PC-3 (cell line): ENCODE results near the gene THTPA. TPM values are rescaled to one million over a fixed set of nuclear protein-coding genes. Genes with fewer than 3 reads are reported as not detected.

Source experiments
- ATAC-seq: fragments of 200-7000 bp; cut with Tn5 transposase; 2 replicates; pipeline ENCODE4 v1.9.1; 2020; ENCODE audit warnings: mild to moderate bottlenecking, moderate library complexity
- BruUV-seq: library from RNA; stranded (reverse); fragments of 400-500 nt; replicated peaks from 2 replicates; lab custom pipeline; 2021; lab: Mats Ljungman, UMichigan
- CTCF ChIA-PET: fragments of 300-600 bp; sonication (Branson Sonifier 250); formaldehyde crosslinking; loops from one replicate; lab custom pipeline; 2022; ENCODE audit warnings: antibody characterized with exemption; lab: Charles Lee
- POLR2A ChIA-PET: fragments of 300-600 bp; sonication (Branson Sonifier 250); formaldehyde crosslinking; loops from one replicate; lab custom pipeline; 2022; ENCODE audit warnings: antibody characterized with exemption; ENCODE audit not compliant: unreplicated experiment; lab: Charles Lee
- DNase-seq: peaks from one replicate; pipeline ENCODE4 v3.0.0-alpha.2; 2015
- H2AFZ ChIP-seq: fragments of 300-600 bp; sonication (generic); 2 replicates; pipeline ENCODE4 v1.6.0; 2016; ENCODE audit warnings: antibody characterized with exemption, low read length
- H3F3A ChIP-seq: fragments of 300-600 bp; sonication (generic); one replicate; pipeline ENCODE4 v1.6.0; 2017; ENCODE audit warnings: antibody characterized with exemption, low read length, control low read depth, mild to moderate bottlenecking; ENCODE audit not compliant: unreplicated experiment
- H3K27ac ChIP-seq: fragments of 300-600 bp; sonication (generic); 2 replicates; pipeline ENCODE4 v1.5.1; 2016; ENCODE audit warnings: mild to moderate bottlenecking, low read length
- H3K27me3 ChIP-seq: fragments of 300-600 bp; sonication (generic); 2 replicates; pipeline ENCODE4 v1.6.1; 2016; ENCODE audit warnings: low read length, mixed read lengths
- H3K36me3 ChIP-seq: fragments of 300-600 bp; sonication (generic); 2 replicates; pipeline ENCODE4 v1.6.1; 2016; ENCODE audit warnings: low read depth, mixed run types, low read length, mixed read lengths
- H3K4me1 ChIP-seq: fragments of 300-600 bp; sonication (generic); 2 replicates; pipeline ENCODE4 v1.5.1; 2016; ENCODE audit warnings: low read length; ENCODE audit not compliant: insufficient read depth
- H3K4me2 ChIP-seq: fragments of 300-600 bp; sonication (generic); 2 replicates; pipeline ENCODE4 v1.6.0; 2016; ENCODE audit warnings: low read length
- H3K4me3 ChIP-seq: fragments of 300-600 bp; sonication (generic); 2 replicates; pipeline ENCODE4 v1.5.1; 2016; ENCODE audit warnings: mild to moderate bottlenecking, low read length, mixed read lengths
- H3K79me2 ChIP-seq: fragments of 300-600 bp; sonication (generic); 2 replicates; pipeline ENCODE4 v1.6.1; 2017; ENCODE audit warnings: low read length, mixed read lengths
- H3K9ac ChIP-seq: fragments of 300-600 bp; sonication (generic); 2 replicates; pipeline ENCODE4 v1.6.0; 2016; ENCODE audit warnings: mild to moderate bottlenecking, low read length
- H3K9me2 ChIP-seq: fragments of 300-600 bp; sonication (generic); replicated peaks from 2 replicates; pipeline ENCODE4 v1.6.1; 2016; ENCODE audit warnings: mixed run types, low read length, mixed read lengths
- H3K9me3 ChIP-seq: fragments of 300-600 bp; sonication (generic); 2 replicates; pipeline ENCODE4 v1.6.1; 2016; ENCODE audit warnings: low read length, mixed read lengths
- H4K20me1 ChIP-seq: fragments of 300-600 bp; sonication (generic); 2 replicates; pipeline ENCODE4 v1.6.1; 2016; ENCODE audit warnings: low read length, mixed read lengths
- CTCF ChIP-seq: fragments of 300-600 bp; sonication (generic); conservative IDR thresholded peaks from 2 replicates; pipeline ENCODE4 v1.5.1; 2017; ENCODE audit warnings: antibody characterized with exemption, low read depth, mild to moderate bottlenecking, low read length
- EZH2 ChIP-seq: fragments of 300-600 bp; sonication (generic); IDR thresholded peaks from one replicate; pipeline ENCODE4 v1.6.1; 2017; ENCODE audit warnings: antibody characterized with exemption, mild to moderate bottlenecking, low read length; ENCODE audit not compliant: unreplicated experiment
- EZH2phosphoT487 ChIP-seq: fragments of 300-600 bp; sonication (generic); IDR thresholded peaks from 2 replicates; pipeline ENCODE4 v1.6.1; 2018; ENCODE audit warnings: mild to moderate bottlenecking, antibody characterized with exemption, low read length, borderline replicate concordance
- intact Hi-C: fragments of 100-400 bp; cut with micrococcal nuclease; formaldehyde crosslinking; loops from 2 replicates; pipeline ENCODE4 v1.9.0; 2023
- total RNA-seq: library from RNA; depleted of rRNA; stranded (reverse); fragments of >200 nt; gene quantifications from 2 replicates; pipeline ENCODE4 v1.2.3, GENCODE V29; 2014

Gene THTPA
- total RNA-seq, 1 experiment from 2014 or later: 13.0 TPM

- peaks cover 3% of the 10 kb centered on the region; the same call in 1 of the 2 replicates for H3K36me3 ChIP-seq
- DNase-seq (peak; percentile 78), ATAC-seq (peak; percentile 70)
- peak within 1 kb of the TSS; percentile 95 for H2AFZ ChIP-seq
- TF ChIP-seq EZH2phosphoT487: no peak
- TF ChIP-seq CTCF: no peak
- no peak for TF ChIP-seq EZH2
- H3K27me3 ChIP-seq: no peaks in the 10 kb centered on the region
- H3K4me2 ChIP-seq: peak within 1 kb of the TSS; percentile 94
- CTCF ChIA-PET: interaction anchor here (0.8 kb wide), 1 partner anchor 187 kb away, joined by 11 read pairs; no protein-coding TSS in a partner anchor
- H3K79me2 ChIP-seq: peaks cover 9% of the 10 kb centered on the region; the same call in 1 of the 2 replicates
- peaks cover 20% of the 10 kb centered on the region for H3K4me1 ChIP-seq
- no peaks in the 10 kb centered on the region for H4K20me1 ChIP-seq
- BruUV-seq: TSS peak; percentile 48
- intact Hi-C loops: no loop called here
- peak within 1 kb of the TSS; percentile 81 for H3K4me3 ChIP-seq
- no peaks in the 10 kb centered on the region for H3F3A ChIP-seq
- H3K27ac ChIP-seq: peak within 1 kb of the TSS; percentile 45
- H3K9me2 ChIP-seq: no peaks in the 10 kb centered on the region
- POLR2A ChIA-PET: interaction anchor here (0.6 kb wide), 1 partner anchor 529 kb away, joined by 4 read pairs; no protein-coding TSS in a partner anchor
- H3K9ac ChIP-seq: peak within 1 kb of the TSS; percentile 87
- H3K9me3 ChIP-seq: no peaks in the 10 kb centered on the region
Observed at GRCh38 chr14:23567186-23568020, 11.3 kb downstream of the THTPA start, which contains the start of gene AP1G2. AP1G2 (minus strand) TSS chr14:23567791; CDS start chr14:23567314, 477 bp downstream.

GRCh38 chr14:23568021-23568599 is 12.0 kb downstream of the THTPA start:
- H3K9me3 ChIP-seq: no peaks in the 10 kb centered on the region
- H3K79me2 ChIP-seq: peaks cover 9% of the 10 kb centered on the region; the same call in 1 of the 2 replicates
- no peaks in the 10 kb centered on the region for H3K9me2 ChIP-seq
- H4K20me1 ChIP-seq: no peaks in the 10 kb centered on the region
- peak overlapping the region; percentile 95; the same call in 1 of the 2 replicates for H2AFZ ChIP-seq
- peak overlapping the region; percentile 81 for H3K4me3 ChIP-seq
- H3K27ac ChIP-seq: no peak overlapping the region
- H3K36me3 ChIP-seq: peaks cover 3% of the 10 kb centered on the region; the same call in 1 of the 2 replicates
- no peaks in the 10 kb centered on the region for H3K27me3 ChIP-seq
- TF ChIP-seq CTCF: no peak
- no peak for TF ChIP-seq EZH2phosphoT487
- TF ChIP-seq EZH2: no peak
- H3F3A ChIP-seq: no peaks in the 10 kb centered on the region
- H3K4me1 ChIP-seq: peaks cover 18% of the 10 kb centered on the region
- ATAC-seq (no peak), DNase-seq (no peak)
- peak overlapping the region; percentile 94 for H3K4me2 ChIP-seq
- H3K9ac ChIP-seq: peak overlapping the region; percentile 87
- intact Hi-C loops: no loop called here
- ChIA-PET CTCF (interaction anchor here (0.8 kb wide), 1 partner anchor 188 kb away, joined by 11 read pairs; no protein-coding TSS in a partner anchor), POLR2A (no interaction called here)
- BruUV-seq: no TSS peak
